Fibroblast of mammary gland (primary cell): ENCODE measurements around the gene ANKMY2.

Source experiments
- DNase-seq: peaks from one replicate; pipeline ENCODE4 v3.0.0-alpha.2; 2010; ENCODE audit warnings: low read depth
- H3K4me3 ChIP-seq: 2 replicates; pipeline ENCODE4 v1.5.1; 2011; ENCODE audit warnings: low read depth, mild to moderate bottlenecking, low read length, moderate library complexity; ENCODE audit not compliant: control insufficient read depth
- CTCF ChIP-seq: conservative IDR thresholded peaks from 2 replicates; pipeline ENCODE4 v1.5.1; 2011; ENCODE audit warnings: low read depth, low read length, inconsistent platforms; ENCODE audit not compliant: control insufficient read depth, insufficient read depth

ANKMY2 gene

GRCh38 chr7:16594676-16595075, 50.9 kb downstream of the ANKMY2 start:
- no peak for TF ChIP-seq CTCF
- no peak for DNase-seq
- H3K4me3 ChIP-seq = no peak overlapping the region

GRCh38 chr7:16594061-16594460, 51.5 kb downstream of the ANKMY2 start:
- peak; percentile 58 for DNase-seq
- no peak overlapping the region for H3K4me3 ChIP-seq
- TF ChIP-seq CTCF = no peak

- no peak overlapping the region for H3K4me3 ChIP-seq
- peak; percentile 35 for DNase-seq
- no peak for TF ChIP-seq CTCF
Observed at GRCh38 chr7:16592395-16592794, 53.2 kb downstream of the ANKMY2 start.

- no peak overlapping the region for H3K4me3 ChIP-seq
- no peak for TF ChIP-seq CTCF
- no peak for DNase-seq
Observed at GRCh38 chr7:16590424-16590823, 55.1 kb downstream of the ANKMY2 start.

GRCh38 chr7:16589881-16590280, 55.7 kb downstream of the ANKMY2 start:
- no peak for DNase-seq
- no peak for TF ChIP-seq CTCF
- no peak overlapping the region for H3K4me3 ChIP-seq

- H3K4me3 ChIP-seq = no peak overlapping the region
- no peak for DNase-seq
- TF ChIP-seq CTCF = no peak
Observed at GRCh38 chr7:16587790-16588189, 57.8 kb downstream of the ANKMY2 start.

- no peak for DNase-seq
- TF ChIP-seq CTCF = no peak
- H3K4me3 ChIP-seq = no peak overlapping the region
Observed at GRCh38 chr7:16587129-16587528, 58.4 kb downstream of the ANKMY2 start.
